Effector memory CD4-positive, alpha-beta T cell (primary cell): Measurements from ENCODE around the gene FOXO6.

Source experiments
- DNase-seq, 3 donors: peaks; one replicate each; pipeline ENCODE4 v3.0.0-alpha.2; 2020
- H3K27ac ChIP-seq: 2 replicates; pipeline ENCODE4 v1.7.0; 2013; ENCODE audit warnings: mild to moderate bottlenecking, low read length, moderate library complexity; ENCODE audit not compliant: insufficient read depth, poor library complexity, severe bottlenecking
- H3K27me3 ChIP-seq: replicated peaks from 2 replicates; pipeline ENCODE4 v1.7.0; 2013; ENCODE audit warnings: mild to moderate bottlenecking, low read length; ENCODE audit not compliant: insufficient read depth, control insufficient read depth, poor library complexity, severe bottlenecking
- H3K36me3 ChIP-seq: 2 replicates; pipeline ENCODE4 v1.7.0; 2013; ENCODE audit warnings: mild to moderate bottlenecking, low read length, moderate library complexity; ENCODE audit not compliant: control insufficient read depth, insufficient read depth
- H3K4me1 ChIP-seq: 2 replicates; pipeline ENCODE4 v1.7.0; 2013; ENCODE audit warnings: low read length, mild to moderate bottlenecking; ENCODE audit not compliant: control insufficient read depth, insufficient read depth, poor library complexity, severe bottlenecking
- H3K4me3 ChIP-seq: 2 replicates; pipeline ENCODE4 v1.7.0; 2013; ENCODE audit warnings: low read length, low read depth, mild to moderate bottlenecking; ENCODE audit not compliant: insufficient read depth, poor library complexity, severe bottlenecking
- H3K9me3 ChIP-seq: 2 replicates; pipeline ENCODE4 v1.7.0; 2013; ENCODE audit warnings: mild to moderate bottlenecking, low read length, moderate library complexity; ENCODE audit not compliant: control insufficient read depth

FOXO6 gene

GRCh38 chr1:41367288-41367642, 6.0 kb downstream of the FOXO6 start:
- Histone ChIP-seq H3K36me3 (no peaks in the 10 kb centered on the region), H3K27me3 (peaks cover 6% of the 10 kb centered on the region), H3K4me1 (peaks cover 15% of the 10 kb centered on the region), H3K27ac (no peak overlapping the region), H3K4me3 (no peak overlapping the region), H3K9me3 (no peaks in the 10 kb centered on the region)
- DNase-seq = no peak

DNA sequence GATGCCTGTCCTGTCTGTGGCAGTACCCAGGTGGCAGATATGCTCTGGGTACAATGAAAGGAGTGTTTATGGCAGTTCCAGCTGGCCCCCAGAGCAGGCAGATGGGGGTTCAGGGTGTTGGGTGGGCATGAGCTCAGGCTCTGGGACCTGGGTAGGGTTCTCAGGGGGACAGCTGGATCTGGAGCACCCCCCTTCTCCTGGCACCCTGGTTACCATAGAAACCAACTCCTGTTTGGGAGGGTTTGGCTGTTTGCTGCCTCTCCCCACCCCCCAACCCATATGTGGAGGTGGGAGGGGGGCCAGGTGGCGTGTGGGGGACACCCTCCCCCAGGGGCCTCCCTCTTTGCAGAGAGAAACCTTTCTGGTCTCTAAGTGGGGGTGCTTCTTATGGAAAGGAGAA, 7.1 kb downstream of the FOXO6 start:
- no peak for DNase-seq
- Histone ChIP-seq H3K4me3 (no peak overlapping the region), H3K27me3 (no peaks in the 10 kb centered on the region), H3K4me1 (peaks cover 12% of the 10 kb centered on the region), H3K36me3 (no peaks in the 10 kb centered on the region), H3K27ac (no peak overlapping the region), H3K9me3 (no peaks in the 10 kb centered on the region)

DNA sequence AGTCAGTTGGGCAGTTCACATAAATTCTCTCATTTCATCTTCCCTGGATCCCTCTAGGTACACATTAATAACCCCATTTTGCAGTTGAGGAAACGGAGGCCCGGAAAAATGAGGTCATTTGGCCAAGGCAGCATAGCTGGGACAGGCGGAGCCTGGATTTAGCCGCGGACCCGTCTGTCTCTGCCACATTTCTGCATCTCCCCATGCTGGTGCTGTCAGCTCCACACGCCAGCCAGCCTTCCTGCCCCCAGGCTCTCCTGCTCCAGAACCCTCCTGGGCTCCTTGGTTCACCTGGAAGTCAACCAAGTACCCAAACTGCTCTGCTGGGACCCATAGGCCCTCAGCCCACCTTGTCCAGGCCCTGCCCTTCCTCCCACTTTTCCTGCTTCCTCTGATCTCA, 7.6 kb downstream of the FOXO6 start:
- no peak overlapping the region for H3K27ac ChIP-seq
- H3K9me3 ChIP-seq = no peaks in the 10 kb centered on the region
- H3K4me1 ChIP-seq = peaks cover 12% of the 10 kb centered on the region
- H3K27me3 ChIP-seq = no peaks in the 10 kb centered on the region
- H3K4me3 ChIP-seq = no peak overlapping the region
- DNase-seq = no peak
- no peaks in the 10 kb centered on the region for H3K36me3 ChIP-seq

DNA sequence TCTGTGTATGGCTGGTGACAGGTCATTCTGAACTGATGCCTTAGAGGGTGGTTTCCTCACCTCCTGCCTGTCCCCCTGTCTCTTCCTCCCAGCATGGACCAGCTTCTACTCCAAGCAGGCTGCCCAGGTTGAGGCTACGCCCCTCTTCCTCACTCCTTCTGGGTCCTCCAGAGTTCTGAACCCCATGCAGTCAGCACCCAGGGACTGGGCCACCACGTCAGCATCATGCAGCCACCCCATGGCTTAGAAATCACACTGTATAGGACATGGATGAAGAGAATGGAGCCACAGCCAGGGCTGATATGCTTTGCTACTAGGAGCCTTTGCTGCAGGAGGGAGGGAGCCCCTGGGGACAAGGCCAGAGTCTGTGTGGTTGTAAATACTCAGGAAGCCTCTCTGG, 8.3 kb downstream of the FOXO6 start:
- peaks cover 12% of the 10 kb centered on the region for H3K4me1 ChIP-seq
- H3K27ac ChIP-seq = no peak overlapping the region

DNA sequence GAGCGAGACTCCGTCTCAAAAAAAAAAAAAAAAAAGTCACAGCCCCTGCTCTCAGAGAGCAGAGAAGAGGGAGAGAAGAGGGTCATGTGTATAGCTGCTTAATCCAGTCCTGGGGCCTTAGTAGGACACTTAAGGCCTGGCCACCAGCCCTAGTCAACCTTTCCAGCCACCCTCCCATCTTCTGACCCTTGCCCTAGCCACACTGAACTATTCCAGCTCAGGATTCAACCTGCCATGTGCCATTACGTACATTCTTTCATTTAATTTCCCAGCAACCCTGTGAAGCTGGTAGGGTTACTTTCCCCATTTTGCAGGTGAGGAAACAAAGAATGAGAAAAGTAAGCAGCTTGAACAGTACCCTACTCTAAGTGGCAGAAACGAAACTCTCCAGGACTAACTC, 9.0 kb downstream of the FOXO6 start:
- Histone ChIP-seq H3K27ac (no peak overlapping the region), H3K27me3 (no peaks in the 10 kb centered on the region), H3K9me3 (no peaks in the 10 kb centered on the region), H3K4me3 (no peak overlapping the region), H3K4me1 (peaks cover 12% of the 10 kb centered on the region), H3K36me3 (no peaks in the 10 kb centered on the region)
- no peak for DNase-seq

More for the DNA sequence above, 8.3 kb downstream of the FOXO6 start:
- DNase-seq = no peak
- Histone ChIP-seq H3K9me3 (no peaks in the 10 kb centered on the region), H3K36me3 (no peaks in the 10 kb centered on the region), H3K4me3 (no peak overlapping the region), H3K27me3 (no peaks in the 10 kb centered on the region)

DNA sequence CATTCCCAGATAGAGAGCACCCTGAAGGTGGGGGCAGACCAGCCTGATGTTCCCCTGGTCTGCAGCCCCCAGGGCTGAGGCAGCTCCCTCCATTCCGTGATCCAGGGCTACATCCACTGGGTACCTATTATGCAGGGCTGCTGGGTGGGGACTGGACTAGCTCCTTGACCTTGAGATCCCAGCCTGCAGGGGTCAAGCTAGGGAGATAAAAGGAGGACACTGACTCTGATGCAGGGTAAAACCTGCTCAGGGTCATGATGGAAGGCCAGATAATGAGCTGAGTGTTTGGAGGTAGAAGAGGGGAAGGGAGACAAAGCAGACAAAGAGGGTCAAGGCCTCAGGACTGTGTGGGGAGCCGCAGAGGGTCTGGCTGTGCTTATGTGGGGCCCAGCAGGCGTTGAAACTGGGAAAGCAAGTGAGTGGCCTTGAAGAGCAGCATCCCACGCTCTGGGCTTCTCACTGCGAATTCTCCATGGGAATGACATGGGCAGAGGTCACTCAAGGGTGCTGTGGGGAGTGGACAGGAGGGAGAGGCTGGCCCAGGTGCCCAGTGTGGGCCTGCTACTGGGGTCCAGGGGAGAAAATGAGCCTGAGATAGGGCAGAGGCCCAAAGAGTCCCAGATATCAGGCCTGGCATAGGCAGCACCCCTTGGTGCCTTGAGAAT, 9.7 kb downstream of the FOXO6 start:
- H3K27me3 ChIP-seq = no peaks in the 10 kb centered on the region

DNA sequence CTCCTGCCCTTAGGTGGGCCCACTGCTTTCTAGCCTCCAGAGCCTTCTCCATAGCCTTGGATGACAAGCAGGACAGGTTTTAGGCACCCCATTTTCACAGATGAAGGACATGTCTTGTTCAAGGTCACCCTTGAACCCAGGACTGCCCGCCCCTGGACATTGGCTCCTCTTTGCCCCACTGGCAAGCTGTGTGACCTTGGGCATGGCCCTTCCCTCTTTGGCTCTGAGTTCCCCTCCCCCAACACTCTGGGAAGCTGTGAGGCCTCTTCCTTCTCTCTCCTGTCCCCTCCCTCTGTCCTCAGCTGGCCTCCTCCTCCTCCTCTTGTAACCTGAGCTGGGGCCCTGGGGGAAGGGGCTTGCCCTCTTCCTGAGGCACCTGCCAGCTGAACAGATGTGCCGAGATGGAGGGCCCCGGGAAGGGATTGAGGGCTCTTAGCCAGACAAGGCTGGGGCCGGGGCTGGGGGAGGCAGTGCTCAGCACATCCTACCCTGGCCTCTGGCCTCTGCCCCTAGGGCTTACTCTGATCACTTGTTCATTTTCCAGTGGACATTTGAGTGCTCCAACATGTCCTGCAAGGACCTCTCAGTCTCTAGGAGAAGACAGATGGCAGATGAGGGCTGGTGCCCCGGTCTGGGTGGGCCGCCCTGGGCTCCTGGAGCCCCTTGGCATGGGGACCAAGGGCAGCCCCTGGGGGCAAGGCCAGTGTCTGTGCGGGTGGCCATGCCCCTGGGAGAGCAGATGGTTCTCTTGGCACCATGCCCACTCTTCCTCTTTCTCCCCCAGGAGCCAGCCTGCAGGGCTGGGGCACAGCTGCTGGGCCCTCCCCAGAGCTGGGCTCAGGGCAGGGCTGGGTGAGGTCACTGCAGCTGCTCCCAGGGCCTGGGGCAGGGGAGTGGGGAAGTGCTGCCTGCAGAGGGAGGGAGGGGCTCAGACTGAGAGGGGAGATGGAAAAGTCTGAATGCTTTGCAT, 10.7 kb downstream of the FOXO6 start:
- Histone ChIP-seq H3K4me1 (peaks cover 4% of the 10 kb centered on the region), H3K27me3 (no peaks in the 10 kb centered on the region), H3K36me3 (no peaks in the 10 kb centered on the region), H3K27ac (no peak overlapping the region), H3K9me3 (no peaks in the 10 kb centered on the region), H3K4me3 (no peak overlapping the region)
- DNase-seq = no peak

More for the DNA sequence above, 9.7 kb downstream of the FOXO6 start:
- Histone ChIP-seq H3K27ac (no peak overlapping the region), H3K4me3 (no peak overlapping the region), H3K4me1 (peaks cover 12% of the 10 kb centered on the region), H3K9me3 (no peaks in the 10 kb centered on the region), H3K36me3 (no peaks in the 10 kb centered on the region)
- DNase-seq = no peak

DNA sequence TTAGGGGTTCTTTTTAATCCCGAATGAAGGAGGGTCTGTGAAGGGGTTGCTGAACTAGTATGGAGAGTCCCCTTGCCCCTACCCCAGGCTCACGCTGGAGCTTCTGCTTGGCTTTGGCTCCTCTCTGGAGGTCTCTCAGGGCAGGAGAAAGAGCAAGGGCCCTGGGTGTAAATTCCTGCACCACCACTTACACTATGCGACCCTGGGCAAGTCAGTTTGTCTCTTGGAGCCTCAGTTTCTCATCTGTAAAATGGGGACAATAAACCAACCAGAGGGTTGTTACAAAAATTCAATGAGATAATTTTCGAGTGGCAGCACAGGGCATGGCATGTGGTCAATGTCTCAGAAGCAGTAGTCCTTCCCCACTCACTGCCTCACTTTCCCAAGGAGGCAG, 11.4 kb downstream of the FOXO6 start:
- H3K27ac ChIP-seq = no peak overlapping the region
- DNase-seq = no peak
- no peaks in the 10 kb centered on the region for H3K27me3 ChIP-seq

GRCh38 chr1:41373373-41373772, 12.1 kb downstream of the FOXO6 start:
- no peak for DNase-seq
- no peaks in the 10 kb centered on the region for H3K4me1 ChIP-seq
- H3K9me3 ChIP-seq = no peaks in the 10 kb centered on the region
- no peak overlapping the region for H3K27ac ChIP-seq
- no peaks in the 10 kb centered on the region for H3K36me3 ChIP-seq
- H3K27me3 ChIP-seq = no peaks in the 10 kb centered on the region
- no peak overlapping the region for H3K4me3 ChIP-seq

More for the DNA sequence above, 11.4 kb downstream of the FOXO6 start:
- H3K4me1 ChIP-seq = no peaks in the 10 kb centered on the region
- H3K4me3 ChIP-seq = no peak overlapping the region
- no peaks in the 10 kb centered on the region for H3K9me3 ChIP-seq
- H3K36me3 ChIP-seq = no peaks in the 10 kb centered on the region

GRCh38 chr1:41374711-41375110, 13.5 kb downstream of the FOXO6 start:
- Histone ChIP-seq H3K27me3 (no peaks in the 10 kb centered on the region), H3K27ac (no peak overlapping the region), H3K36me3 (no peaks in the 10 kb centered on the region), H3K4me3 (no peak overlapping the region), H3K4me1 (no peaks in the 10 kb centered on the region), H3K9me3 (no peaks in the 10 kb centered on the region)
- no peak for DNase-seq
